Endothelial cell of umbilical vein (primary cell): ENCODE data around the gene RNU5B-1. TPM values are rescaled to one million over a fixed set of nuclear protein-coding genes. Genes with fewer than 3 reads are reported as not detected.

Source experiments
- BruUV-seq: library from RNA; stranded (reverse); fragments of 400-500 nt; replicated peaks from 2 replicates; lab custom pipeline; 2021; lab: Mats Ljungman, UMichigan
- CTCF ChIA-PET: fragments of 300-600, 350-600 bp; sonication (Branson Sonifier 250); formaldehyde crosslinking; loops from one replicate; lab custom pipeline; 2021; ENCODE audit warnings: antibody characterized with exemption, inconsistent platforms; lab: Charles Lee
- POLR2A ChIA-PET: fragments of 300-600, 350-600 bp; sonication (Branson Sonifier 250); formaldehyde crosslinking; loops from one replicate; lab custom pipeline; 2021; ENCODE audit warnings: antibody characterized with exemption, inconsistent platforms; lab: Charles Lee
- DNase-seq: peaks from one replicate; pipeline ENCODE4 v3.0.0-alpha.2; 2011; ENCODE audit warnings: low read depth, low spot score
- FAIRE-seq: peaks from 2 replicates; lab custom pipeline; 2011; peaks lifted over from hg19 to GRCh38; lab: Jason Lieb, UNC
- H2AFZ ChIP-seq: 2 replicates; pipeline ENCODE4 v1.6.0; 2012; ENCODE audit warnings: low read depth, low read length, control low read depth, inconsistent platforms
- H3K27ac ChIP-seq: 2 replicates; pipeline ENCODE4 v1.5.1; 2011; ENCODE audit warnings: low read depth, mild to moderate bottlenecking, control low read depth, low read length, moderate library complexity; ENCODE audit not compliant: insufficient read depth
- H3K27me3 ChIP-seq, 2 experiments: 2 replicates each; pipeline versions ENCODE4 v1.6.0 to v1.6.1; 2011; ENCODE audit warnings: low read length in 2 of 2, mixed read lengths in 1 of 2; ENCODE audit not compliant: control insufficient read depth in 2 of 2, insufficient read depth in 2 of 2
- H3K36me3 ChIP-seq, 2 experiments: 2 replicates in 1 of 2; 3 replicates in 1 of 2; pipeline ENCODE4 v1.5.1; 2011; ENCODE audit warnings: low read length in 2 of 2, mild to moderate bottlenecking in 1 of 2, moderate library complexity in 1 of 2; ENCODE audit not compliant: control insufficient read depth in 2 of 2, insufficient read depth in 2 of 2; ENCODE audit errors: extremely low read depth in 1 of 2
- H3K4me1 ChIP-seq: 3 replicates; pipeline ENCODE4 v1.5.1; 2011; ENCODE audit warnings: mild to moderate bottlenecking, low read length; ENCODE audit not compliant: control insufficient read depth, insufficient read depth; ENCODE audit errors: extremely low read depth
- H3K4me2 ChIP-seq: 2 replicates; pipeline ENCODE4 v1.6.1; 2011; ENCODE audit warnings: low read length, control low read depth, mixed read lengths; ENCODE audit not compliant: insufficient read depth
- H3K4me3 ChIP-seq, 3 experiments: fragments of 200-600 bp in 1 of 3; sonication (generic), shearing (Covaris generic) in 1 of 3; replicated peaks in 1 of 3; 2 replicates each; pipeline ENCODE4 v1.5.1; 2011 to 2016; ENCODE audit warnings: control low read depth in 3 of 3, low read length in 3 of 3, mild to moderate bottlenecking in 2 of 3, inconsistent platforms in 1 of 3, low read depth in 1 of 3, moderate library complexity in 1 of 3; ENCODE audit not compliant: insufficient read depth in 1 of 3
- H3K79me2 ChIP-seq: 2 replicates; pipeline ENCODE4 v1.6.0; 2012; ENCODE audit warnings: low read length, inconsistent platforms; ENCODE audit not compliant: control insufficient read depth, insufficient read depth
- H3K9ac ChIP-seq: replicated peaks from 2 replicates; pipeline ENCODE3; 2011; ENCODE audit warnings: low read length, control low read depth; ENCODE audit not compliant: insufficient read depth; ENCODE audit errors: extremely low read depth
- H3K9me1 ChIP-seq: replicated peaks from 3 replicates; pipeline ENCODE4 v1.6.0; 2011; ENCODE audit warnings: mild to moderate bottlenecking, low read length; ENCODE audit not compliant: control insufficient read depth, insufficient read depth; ENCODE audit errors: extremely low read depth
- H3K9me3 ChIP-seq: replicated peaks from 2 replicates; pipeline ENCODE4 v1.5.1; 2012; ENCODE audit warnings: low read length, inconsistent platforms; ENCODE audit not compliant: control insufficient read depth, insufficient read depth
- H4K20me1 ChIP-seq: replicated peaks from 2 replicates; pipeline ENCODE3; 2011; ENCODE audit warnings: mild to moderate bottlenecking, low read length; ENCODE audit not compliant: control insufficient read depth, insufficient read depth; ENCODE audit errors: extremely low read depth
- CTCF ChIP-seq, 2 donors: IDR thresholded peaks; 1 replicate in 1 of 2; 2 replicates in 1 of 2; pipeline ENCODE4 v1.5.1; 2011; ENCODE audit warnings: low read length in 2 of 2, mild to moderate bottlenecking in 2 of 2, moderate library complexity in 2 of 2, control low read depth in 1 of 2, inconsistent platforms in 1 of 2, low read depth in 1 of 2; ENCODE audit not compliant: insufficient read depth in 1 of 2; ENCODE audit errors: extremely low read depth in 1 of 2
- FOS ChIP-seq: IDR thresholded peaks from 2 replicates; pipeline ENCODE4 v1.6.1; 2011; ENCODE audit warnings: mild to moderate bottlenecking, low read length, moderate library complexity, borderline replicate concordance; ENCODE audit not compliant: insufficient read depth
- GATA2 ChIP-seq: IDR thresholded peaks from 2 replicates; pipeline ENCODE4 v1.7.0; 2011; ENCODE audit warnings: low read depth, mild to moderate bottlenecking, moderate library complexity, mixed read lengths, low read length; ENCODE audit not compliant: insufficient read length, insufficient read depth
- JUN ChIP-seq: IDR thresholded peaks from 2 replicates; pipeline ENCODE4 v1.6.1; 2011; ENCODE audit warnings: borderline replicate concordance, low read depth; ENCODE audit not compliant: insufficient read length, insufficient read depth
- MAX ChIP-seq: IDR thresholded peaks from 2 replicates; pipeline ENCODE4 v1.6.1; 2011; ENCODE audit not compliant: insufficient read depth, insufficient read length
- MYC ChIP-seq: IDR thresholded peaks from one replicate; pipeline ENCODE4 v1.6.1; 2011; ENCODE audit warnings: mild to moderate bottlenecking, low read depth, low read length
- POLR2AphosphoS5 ChIP-seq: IDR thresholded peaks from 2 replicates; pipeline ENCODE4 v1.6.1; 2012; ENCODE audit warnings: low read depth, mild to moderate bottlenecking, control low read depth, low read length, moderate library complexity; ENCODE audit not compliant: insufficient read depth
- dilution Hi-C: fragments of 300-500 bp; cut with MboI; formaldehyde crosslinking; loops from one replicate; pipeline ENCODE4 v1.15.0; 2019; ENCODE audit warnings: low sequenced_read_pairs; ENCODE audit not compliant: extremely low pct_ligation_motif_present
- intact Hi-C: fragments of 100-400 bp; cut with micrococcal nuclease; formaldehyde crosslinking; loops from one replicate; pipeline ENCODE4 v1.10.0; 2022
- polyA plus RNA-seq, 4 experiments: library from polyadenylated mRNA; depleted of rRNA in 3 of 4; stranded (reverse) in 3 of 4; unstranded in 1 of 4; fragments of >200 nt; gene quantifications; 2 replicates each; pipeline versions ENCODE4 v1.2.1 to v1.2.3, GENCODE V29; 2011 to 2012; ENCODE audit warnings: missing spikeins in 1 of 4
- total RNA-seq: library from RNA; stranded (reverse); gene quantifications from 2 replicates; pipeline ENCODE4 v1.2.3, GENCODE V29; 2021

RNU5B-1 gene
- total and polyA plus RNA-seq, 2 donors (not counting 3 experiments of a cell fraction or from before 2014, with no cell fraction given) = not detected

- intact Hi-C loops (no loop called here), dilution Hi-C loops (no loop called here)
- Histone ChIP-seq H3K27ac (no peak overlapping the region), H3K9me3 (no peaks in the 10 kb centered on the region), H3K4me3 (no peak overlapping the region), H3K36me3 (no peaks in the 10 kb centered on the region), H3K27me3 (peaks cover 0 to 3% of the 10 kb centered on the region in 2 experiments), H3K9ac (no peak overlapping the region), H3K4me1 (no peaks in the 10 kb centered on the region), H3K79me2 (no peaks in the 10 kb centered on the region), H3K4me2 (no peak overlapping the region), H3K9me1 (no peaks in the 10 kb centered on the region), H2AFZ (no peak overlapping the region), H4K20me1 (no peaks in the 10 kb centered on the region)
- CTCF ChIA-PET = no interaction called here
- BruUV-seq = no TSS peak
- TF ChIP-seq MAX (no peak), JUN (no peak), GATA2 (no peak), MYC (no peak), CTCF (IDR thresholded peaks at IDR 0.05; ENCODE audit: extremely low read depth in 1 of 2, insufficient read depth in 1 of 2, low read depth in 1 of 2, low read length in 2 of 2) (no peak), FOS (no peak), POLR2AphosphoS5 (no peak)
- no peak for DNase-seq
- POLR2A ChIA-PET = no interaction called here
- no peak for FAIRE-seq
Measured at GRCh38 chr15:65333856-65334255, 29.4 kb downstream of the RNU5B-1 start.
